HEK293T (cell line): Measurements from ENCODE around the gene CCDC59.

Experiments used
- FOXA1 ChIP-seq: fragments of 450-650 bp; IDR thresholded peaks from 2 replicates; pipeline ENCODE4 v1.6.1; 2016; ENCODE audit warnings: mild to moderate bottlenecking
- FOXK2 ChIP-seq: fragments of 450-650 bp; IDR thresholded peaks from 2 replicates; pipeline ENCODE4 v1.6.1; 2016; ENCODE audit warnings: mild to moderate bottlenecking
- PKNOX1 ChIP-seq: fragments of 450-650 bp; IDR thresholded peaks from 2 replicates; pipeline ENCODE4 v1.6.1; 2016
- SP1 ChIP-seq: fragments of 450-650 bp; IDR thresholded peaks from 2 replicates; pipeline ENCODE4 v1.6.1; 2017
- TARDBP ChIP-seq: fragments of 450-650 bp; IDR thresholded peaks from 2 replicates; pipeline ENCODE4 v1.6.1; 2016

- TF ChIP-seq PKNOX1 (no peak), FOXA1 (no peak), TARDBP (no peak), SP1 (no peak), FOXK2 (no peak)
Observed at GRCh38 chr12:82406651-82407050, 48.5 kb upstream of the CCDC59 start.
